SHP77 (cell line): Measurements from ENCODE around the gene RGL3.
"Not testable (repeated sequence)": the region's sequence is repeated elsewhere in the genome, so short reads cannot be mapped to it uniquely, and the experiment has no call there.

Source experiments
- DNase-seq, 2 experiments: peaks; one replicate each; lab custom pipeline; 2025; lab: John Stamatoyannopoulos, UW

Gene RGL3

GRCh38 chr19:11421371-11422098 lies 2.4 kb upstream of the RGL3 start:
- peak; percentile 37 to 39 for DNase-seq

- DNase-seq, result peak in 1 of 2 experiments; percentile 21
Measured at GRCh38 chr19:11420429-11421370, 1.6 kb upstream of the RGL3 start.

- no peak for DNase-seq
Measured at GRCh38 chr19:11418094-11418548, 993 bp downstream of the RGL3 start.

GRCh38 chr19:11416346-11417052 lies 2.6 kb downstream of the RGL3 start:
- no peak for DNase-seq

- no peak for DNase-seq
Measured at GRCh38 chr19:11414544-11414943, 4.6 kb downstream of the RGL3 start.

GRCh38 chr19:11410682-11411081 lies 8.4 kb downstream of the RGL3 start:
- no peak for DNase-seq

GRCh38 chr19:11408591-11408990 lies 10.5 kb downstream of the RGL3 start:
- no peak for DNase-seq

GRCh38 chr19:11406703-11407236 lies 12.3 kb downstream of the RGL3 start:
- not testable (repeated sequence) for DNase-seq

- DNase-seq, result no peak
Measured at GRCh38 chr19:11405846-11406643, 13.1 kb downstream of the RGL3 start.

- no peak for DNase-seq
Measured at GRCh38 chr19:11404588-11405222, 14.4 kb downstream of the RGL3 start.

GRCh38 chr19:11401808-11402543 lies 17.1 kb downstream of the RGL3 start:
- DNase-seq, result no peak

- DNase-seq, result no peak
Measured at GRCh38 chr19:11400798-11401197, 18.3 kb downstream of the RGL3 start.

- no peak for DNase-seq
Measured at GRCh38 chr19:11399667-11400066, 19.4 kb downstream of the RGL3 start.

GRCh38 chr19:11397089-11397610 lies 22.0 kb downstream of the RGL3 start:
- no peak for DNase-seq

- DNase-seq, result no peak
Measured at GRCh38 chr19:11390933-11391680, 28.0 kb downstream of the RGL3 start.

GRCh38 chr19:11390359-11390758 lies 28.8 kb downstream of the RGL3 start:
- DNase-seq, result no peak

- no peak for DNase-seq
Measured at GRCh38 chr19:11387162-11388034, 31.7 kb downstream of the RGL3 start.

GRCh38 chr19:11384778-11385129 lies 34.4 kb downstream of the RGL3 start:
- DNase-seq, result no peak
